ENCODE results near the gene TRIM65. TPM values are rescaled to one million over a fixed set of nuclear protein-coding genes. Genes with fewer than 3 reads are reported as not detected.
A peak's percentile ranks its signal among the peaks of the same experiment; 100 is the strongest.
"Not testable (repeated sequence)": the region's sequence is repeated elsewhere in the genome, so short reads cannot be mapped to it uniquely, and the experiment has no call there.

TRIM65 gene
- total RNA-seq, 1 donor from 2014 or later, result 9.8 TPM

DNA sequence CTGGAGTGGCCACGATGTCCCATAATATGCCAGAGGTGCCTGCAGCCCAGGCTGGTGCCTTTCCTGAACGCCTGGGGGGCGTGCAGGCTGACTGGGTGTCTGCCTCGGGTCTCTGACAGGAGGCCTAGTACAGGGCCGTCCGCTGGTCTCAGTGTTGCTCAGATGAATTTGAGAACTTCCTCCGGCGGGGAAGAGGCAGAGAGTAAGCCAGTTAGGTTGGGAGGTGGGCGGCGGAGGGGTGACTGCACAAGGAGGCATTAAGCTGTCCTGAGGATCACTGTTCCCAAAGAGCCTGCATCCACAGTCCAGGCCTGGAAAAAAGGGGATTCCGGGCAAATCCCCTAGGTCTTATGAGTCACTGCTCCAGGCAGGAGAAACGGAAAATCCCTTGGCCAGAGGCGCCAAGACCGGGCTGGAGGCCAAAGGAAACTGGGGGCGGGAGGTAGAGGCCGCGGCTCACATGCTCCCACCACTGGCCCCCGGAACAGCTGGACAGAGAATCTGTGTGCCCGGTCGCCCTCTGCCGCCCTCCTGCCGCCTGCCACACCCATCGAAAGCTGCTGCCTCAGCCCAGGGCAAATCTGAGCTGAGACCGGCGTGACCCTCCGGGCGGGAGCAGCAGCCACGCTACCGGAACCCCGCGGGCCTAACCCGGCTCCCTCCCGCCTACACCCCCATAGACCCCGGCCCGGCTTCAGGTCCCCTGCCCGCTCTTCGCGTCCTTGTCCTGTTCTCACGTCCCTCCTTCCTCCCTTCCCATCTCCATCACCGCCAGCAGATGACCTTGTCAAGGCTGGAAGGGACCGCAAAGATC lies 19.6 kb downstream of the TRIM65 start:
- DNase-seq (ENCODE audit: low spot score) (peak; percentile 87), ATAC-seq (peak; percentile 61)

DNA sequence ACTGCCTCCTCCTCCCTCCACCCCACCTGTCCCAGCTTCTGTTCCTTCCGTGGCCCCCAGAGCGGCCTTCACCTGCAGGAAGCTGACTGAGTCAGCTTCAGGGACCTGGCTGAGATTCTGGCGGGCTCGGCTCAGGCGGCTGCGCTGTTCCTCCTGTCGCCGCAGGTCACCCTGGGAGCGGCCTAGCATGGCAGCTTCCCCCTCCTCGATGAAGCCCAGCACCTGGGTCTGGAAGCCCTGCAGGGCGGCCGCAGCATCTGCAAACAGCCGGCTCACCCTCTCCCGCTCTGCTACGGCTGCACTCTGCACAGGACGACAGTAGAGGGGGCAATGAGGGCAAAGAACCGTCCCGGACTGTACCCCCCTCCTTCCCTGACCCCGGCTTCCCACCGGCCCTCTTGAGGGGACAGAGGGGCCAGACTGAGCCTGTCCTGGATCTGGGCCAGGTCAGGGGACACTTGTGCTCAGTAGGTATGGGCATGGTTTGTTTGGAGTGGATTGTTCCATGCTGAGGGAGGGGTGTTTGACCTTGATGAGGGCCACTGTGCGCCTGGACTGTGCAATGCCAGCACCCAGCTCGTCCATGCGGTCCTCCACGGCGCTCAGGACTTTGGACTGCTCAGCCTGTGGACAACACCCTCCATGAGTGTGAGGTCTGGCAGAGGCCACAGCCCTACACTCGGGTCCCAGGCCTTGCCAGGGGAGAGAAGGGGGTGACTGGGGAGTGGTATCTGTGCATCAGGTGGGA lies 20.4 kb downstream of the TRIM65 start:
- ATAC-seq, result peak; percentile 63
- DNase-seq (ENCODE audit: low spot score), result peak; percentile 88

DNA sequence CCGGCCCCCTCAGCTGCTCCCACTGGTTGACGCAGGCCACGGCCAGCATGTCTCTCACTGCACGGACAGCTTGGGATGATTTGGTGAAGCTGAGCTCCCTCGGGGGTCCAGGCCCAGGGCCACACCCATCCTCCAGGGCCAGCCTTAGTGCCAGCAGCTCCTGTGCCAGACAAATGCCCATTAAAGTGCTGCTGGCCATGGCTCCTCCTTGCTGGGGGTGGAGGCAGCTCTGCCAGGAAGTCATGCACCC lies 20.9 kb downstream of the TRIM65 start:
- no peak for DNase-seq (ENCODE audit: low spot score)
- peak; percentile 38 for ATAC-seq

DNA sequence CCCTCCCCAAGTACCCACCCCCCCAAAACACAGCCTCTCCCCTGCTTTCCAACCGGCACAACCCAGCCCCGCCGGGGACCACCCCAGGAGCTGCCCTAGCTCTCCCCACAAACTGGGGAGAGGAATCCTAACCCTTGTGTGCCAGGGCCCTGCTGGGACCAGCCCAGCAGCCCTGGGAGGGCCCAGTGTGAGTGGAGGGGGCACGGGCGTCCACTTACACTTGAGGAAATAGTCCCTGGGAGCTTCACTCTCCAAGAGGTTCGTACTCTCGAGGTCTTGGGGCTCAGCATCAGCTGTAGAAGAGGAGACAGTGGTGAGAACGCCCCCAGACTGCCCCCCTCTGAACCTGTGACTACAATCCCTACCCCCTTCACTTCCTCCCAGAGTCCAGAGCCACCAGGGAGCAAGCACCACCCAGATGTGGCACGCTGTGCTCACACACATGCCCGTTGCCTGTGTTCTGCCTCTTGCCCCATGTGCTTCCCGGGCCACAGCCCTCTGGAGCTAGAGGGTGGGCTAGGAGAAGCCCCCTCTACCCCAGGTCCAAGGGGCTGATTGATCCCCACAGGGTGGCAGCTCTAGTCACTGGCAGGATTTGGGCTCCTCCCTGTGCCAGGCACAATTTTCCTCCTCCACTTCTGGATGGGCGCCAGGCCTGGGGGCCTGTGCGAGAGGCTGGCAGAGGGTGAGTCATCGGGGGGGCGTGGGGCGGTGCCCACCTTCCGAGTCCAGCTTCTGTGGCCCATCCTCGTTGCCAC lies 21.4 kb downstream of the TRIM65 start:
- ATAC-seq (no peak), DNase-seq (ENCODE audit: low spot score) (no peak)

DNA sequence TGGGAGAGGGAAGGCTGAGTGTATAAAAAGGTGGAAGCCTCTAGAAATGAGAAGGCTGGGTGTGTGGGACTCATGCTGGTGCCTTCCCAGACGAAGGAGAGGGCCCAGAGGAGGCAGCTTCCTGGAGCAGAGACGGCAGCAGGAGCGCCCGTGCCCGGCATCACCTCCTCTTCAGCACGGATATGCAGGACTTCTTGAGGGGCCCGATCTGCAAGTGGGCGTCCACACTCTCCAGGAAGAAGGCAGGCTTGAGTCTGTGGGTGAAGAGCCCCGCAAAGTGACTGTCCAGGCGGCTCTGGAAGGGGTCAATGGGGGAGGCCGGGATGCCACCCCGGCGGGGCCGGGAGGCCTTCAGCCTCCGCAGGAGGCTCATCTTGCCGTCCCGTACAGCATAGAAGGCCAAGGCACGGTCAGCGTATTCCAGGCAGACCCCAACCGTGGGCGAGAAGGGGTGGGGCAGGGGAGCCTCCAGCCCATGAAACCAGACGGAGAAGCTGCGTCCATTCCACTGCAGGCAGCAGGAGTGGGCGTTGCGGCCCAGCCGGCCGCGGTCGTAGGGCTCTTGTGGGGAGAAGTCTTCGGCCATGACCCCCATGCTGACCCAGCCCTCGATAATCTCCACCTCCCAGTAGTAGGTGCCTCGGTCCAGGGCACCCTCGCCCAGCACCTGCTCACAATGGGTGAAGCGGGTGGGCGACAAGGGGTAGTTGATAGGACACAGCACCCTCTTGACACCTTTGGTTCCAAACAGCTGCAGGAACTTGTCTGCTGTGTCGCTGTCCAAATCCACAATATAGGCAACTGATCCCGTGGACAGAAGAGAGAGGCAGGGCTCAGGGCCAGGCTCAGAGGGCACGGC lies 22.2 kb downstream of the TRIM65 start:
- DNase-seq (ENCODE audit: low spot score) (no peak), ATAC-seq (no peak)

DNA sequence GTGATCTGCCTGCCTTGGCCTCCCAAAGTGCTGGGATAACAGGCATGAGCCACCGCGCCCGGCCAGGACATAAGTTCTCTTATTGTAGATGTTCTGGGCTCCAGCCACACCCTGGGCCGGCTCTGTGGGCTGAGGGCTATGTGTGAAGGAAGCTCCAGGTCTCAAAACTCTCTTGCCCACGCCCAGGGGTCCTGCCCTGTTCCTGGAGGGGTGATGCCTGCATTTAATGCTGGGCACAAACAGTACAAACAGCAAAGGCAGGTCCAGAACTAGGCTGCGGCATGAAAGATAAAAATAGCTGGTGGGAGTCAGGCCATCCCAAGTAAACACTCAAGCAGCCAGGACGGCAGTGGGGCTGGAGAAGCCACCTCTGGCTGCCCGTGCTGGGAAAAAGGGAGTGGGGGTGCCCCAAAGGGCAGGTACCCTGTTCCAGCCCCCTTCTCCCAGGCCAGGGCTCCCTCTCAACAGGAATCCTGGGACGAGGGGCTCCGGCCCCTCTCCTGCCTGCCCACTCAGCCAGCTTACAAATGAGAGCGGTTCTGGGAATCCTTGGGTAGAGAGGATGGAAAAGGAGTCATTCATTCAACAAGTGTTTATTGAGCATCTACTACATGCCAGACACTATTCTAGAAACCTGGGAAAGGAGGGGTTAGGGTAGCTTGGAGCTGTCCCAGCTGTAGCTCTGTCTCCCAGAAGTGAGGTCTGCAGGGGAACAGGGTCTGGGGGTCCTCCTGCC lies 23.0 kb downstream of the TRIM65 start:
- DNase-seq (ENCODE audit: low spot score), result no peak
- no peak for ATAC-seq

DNA sequence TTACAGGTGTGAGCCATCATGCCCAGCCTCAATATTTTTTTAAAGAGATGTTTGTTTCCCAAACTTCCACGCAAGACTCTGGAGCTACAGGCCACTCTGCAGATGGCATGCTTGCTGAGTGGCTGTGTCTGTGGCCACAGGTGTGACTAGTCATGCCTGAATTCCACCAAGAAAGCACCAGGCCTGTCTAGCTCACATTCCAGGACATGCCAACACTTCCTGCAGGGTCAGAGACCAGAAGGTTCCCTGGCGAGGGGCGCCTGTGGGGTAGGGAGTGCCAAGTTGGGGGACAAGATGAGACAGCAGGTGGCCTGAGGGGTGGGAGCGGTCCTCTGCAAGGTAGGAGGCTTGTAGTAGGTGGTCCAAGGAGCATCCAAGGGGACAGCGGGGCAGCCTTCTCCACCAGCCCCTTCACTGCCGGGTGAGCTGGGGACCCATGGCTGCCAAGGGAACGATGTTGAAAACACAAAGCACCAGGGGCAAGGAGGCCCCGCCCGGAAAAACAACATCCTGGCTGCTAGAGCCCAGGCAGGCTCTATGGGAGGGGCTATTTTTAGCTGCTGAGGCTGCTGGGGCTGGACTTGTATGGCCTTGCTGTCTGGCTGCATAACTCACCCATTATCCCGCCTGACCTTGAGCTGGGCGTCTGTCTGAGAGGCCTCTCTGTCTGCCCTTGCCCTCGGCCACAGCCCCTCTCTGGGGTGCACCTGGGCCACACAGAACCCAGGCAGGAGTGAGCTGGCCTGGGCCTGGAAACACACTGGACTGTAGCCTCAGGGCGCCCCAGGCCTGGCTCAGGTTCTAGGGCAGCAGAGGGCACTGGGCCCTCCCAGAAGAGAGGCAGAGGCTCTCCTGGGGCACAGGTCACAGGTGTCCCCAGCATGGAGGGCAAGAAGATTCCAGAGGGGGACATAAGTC lies 24.1 kb downstream of the TRIM65 start:
- no peak for DNase-seq (ENCODE audit: low spot score)

DNA sequence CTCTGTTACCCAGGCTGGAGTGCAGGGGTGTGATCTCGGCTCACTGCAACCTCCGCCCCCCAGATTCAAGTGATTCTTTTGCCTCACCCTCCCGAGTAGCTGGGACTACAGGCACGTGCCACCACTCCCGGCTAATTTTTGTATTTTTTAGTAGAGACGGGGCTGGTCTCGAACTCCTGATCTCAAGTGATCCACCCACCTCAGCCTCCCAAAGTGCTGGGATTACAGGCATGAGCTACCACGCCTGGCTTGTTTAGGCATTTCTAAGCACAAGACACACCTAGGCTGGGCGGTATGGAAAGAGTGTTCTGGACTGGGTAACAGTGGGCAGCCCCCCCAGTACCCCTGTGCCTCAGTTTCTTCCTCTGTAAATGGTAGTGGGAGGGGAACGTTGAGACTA lies 26.5 kb downstream of the TRIM65 start:
- DNase-seq (ENCODE audit: low spot score); ATAC-seq: not testable (repeated sequence)

More for the DNA sequence above, 24.1 kb downstream of the TRIM65 start:
- no peak for ATAC-seq

DNA sequence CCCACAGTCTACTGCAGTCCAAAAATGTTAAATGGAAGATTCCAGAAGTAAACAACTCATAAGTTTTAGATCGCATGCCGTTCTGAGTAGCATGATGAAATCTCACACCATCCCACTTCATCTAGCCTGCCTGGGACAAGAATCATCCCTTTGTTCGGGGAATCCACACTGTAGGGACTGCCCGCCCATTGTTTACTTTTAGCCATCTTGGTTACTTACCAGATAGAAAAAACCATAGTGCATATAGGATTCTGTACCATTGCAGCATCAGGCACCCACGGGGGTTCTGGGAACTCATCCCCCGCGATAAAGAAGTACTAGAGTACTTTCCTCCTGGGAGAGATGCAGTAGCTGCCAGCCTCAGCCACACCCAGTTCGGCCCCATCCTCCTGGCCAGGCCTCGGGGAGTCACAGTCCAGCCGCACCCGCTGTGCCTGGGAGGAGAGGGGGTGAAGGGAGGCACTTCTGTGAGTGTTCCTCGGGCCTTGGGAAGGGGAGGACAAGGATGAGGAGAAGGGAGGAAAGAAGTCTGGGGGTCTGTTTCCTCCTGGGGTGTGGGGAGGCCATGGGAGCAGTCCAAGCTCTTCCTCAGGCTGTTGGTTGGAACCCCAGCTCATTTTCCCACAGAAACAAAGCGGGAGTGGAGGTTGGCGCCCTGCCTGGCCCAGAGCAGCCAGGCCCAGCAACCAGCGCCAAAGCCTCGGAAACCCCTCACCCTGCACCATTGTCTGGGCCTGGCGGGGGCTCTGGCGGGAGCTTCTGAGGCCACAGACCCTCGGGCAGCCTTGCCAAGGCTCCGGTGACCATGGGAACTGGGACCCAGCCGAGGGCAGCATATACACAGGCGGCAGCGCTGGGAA lies 27.2 kb downstream of the TRIM65 start:
- ATAC-seq, result no peak
- no peak for DNase-seq (ENCODE audit: low spot score)

DNA sequence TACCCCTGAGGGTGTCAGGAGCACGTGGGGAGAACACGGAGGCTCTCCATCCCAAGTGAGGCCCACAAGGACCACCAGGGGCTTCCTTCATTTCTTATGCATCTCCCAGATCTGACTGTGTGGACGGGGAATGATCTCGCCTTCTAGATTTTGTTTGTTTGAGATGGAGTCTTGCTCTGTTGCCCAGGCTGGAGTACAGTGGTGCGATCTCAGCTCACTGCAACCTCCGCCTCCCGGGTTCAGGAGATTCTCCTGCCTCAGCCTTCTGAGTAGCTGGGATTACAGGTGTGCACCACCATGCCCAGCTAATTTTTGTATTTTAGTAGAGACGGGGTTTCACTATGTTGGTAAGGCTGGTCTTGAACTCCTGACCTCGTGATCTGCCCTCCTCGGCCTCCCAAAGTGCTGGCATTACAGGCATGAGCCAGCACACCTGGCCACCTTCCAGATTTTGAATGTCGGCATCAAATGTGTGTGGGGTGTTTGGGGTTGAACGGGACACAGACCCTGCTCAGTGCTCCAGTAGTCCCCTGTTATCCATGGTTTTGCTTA lies 27.9 kb downstream of the TRIM65 start:
- ATAC-seq, result not testable (repeated sequence)

DNA sequence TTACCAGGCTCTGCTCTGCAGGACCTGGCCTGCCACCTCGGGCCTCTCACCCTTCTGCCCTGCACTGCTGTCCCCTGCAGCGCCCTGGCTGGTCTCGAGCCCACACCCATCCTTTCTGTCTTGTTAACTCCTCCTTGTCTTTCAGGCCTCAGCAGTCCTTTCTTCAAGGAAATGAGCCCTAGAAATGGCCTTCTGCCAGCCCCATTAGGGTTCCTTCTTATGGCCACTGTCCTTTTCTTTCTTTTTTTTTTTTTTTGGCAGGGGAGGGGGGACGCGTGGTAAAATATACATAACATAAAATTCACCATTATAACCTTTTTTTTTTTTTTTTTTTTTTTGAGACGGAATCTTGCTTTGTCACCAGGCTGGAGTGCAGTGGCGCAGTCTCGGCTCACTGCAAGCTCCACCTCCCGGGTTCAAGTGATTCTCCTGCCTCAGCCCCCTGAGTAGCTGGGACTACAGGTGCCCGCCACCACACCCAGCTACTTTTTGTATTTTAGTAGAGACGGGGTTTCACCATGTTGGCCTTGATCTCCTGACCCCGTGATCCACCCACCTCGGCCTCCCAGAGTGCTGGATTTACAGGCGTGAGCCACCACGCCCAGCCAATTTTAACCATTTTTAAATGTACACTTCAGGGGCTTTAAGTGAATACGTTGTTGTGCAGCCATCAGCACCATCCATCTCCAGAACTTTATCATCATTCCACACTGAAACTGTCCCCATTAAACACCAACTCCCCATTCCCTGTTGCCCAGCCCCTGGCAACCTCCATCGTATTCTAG lies 31.2 kb downstream of the TRIM65 start:
- not testable (repeated sequence) for ATAC-seq; DNase-seq (ENCODE audit: low spot score)

More for the DNA sequence above, 27.9 kb downstream of the TRIM65 start:
- not testable (repeated sequence) for DNase-seq (ENCODE audit: low spot score)

DNA sequence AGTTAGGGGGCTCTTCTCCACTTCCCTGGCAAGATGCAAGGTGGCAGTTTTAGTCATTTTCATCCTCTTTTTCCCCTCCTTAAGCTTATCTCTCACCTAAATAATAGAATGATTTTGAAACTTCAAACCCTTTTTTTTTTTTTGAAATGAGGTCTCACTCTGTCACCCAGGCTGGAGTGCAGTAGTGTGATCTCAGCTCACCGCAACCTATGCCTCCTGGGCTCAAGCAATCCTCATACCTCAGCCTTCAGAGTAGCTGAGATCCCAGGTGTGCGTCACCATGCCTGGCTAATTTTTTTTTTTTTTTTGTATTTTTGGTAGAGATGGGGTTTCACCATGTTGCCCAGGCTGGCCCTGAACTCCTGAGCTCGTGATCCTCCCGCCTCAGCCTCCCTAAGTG lies 31.9 kb downstream of the TRIM65 start:
- DNase-seq (ENCODE audit: low spot score); ATAC-seq: not testable (repeated sequence)

DNA sequence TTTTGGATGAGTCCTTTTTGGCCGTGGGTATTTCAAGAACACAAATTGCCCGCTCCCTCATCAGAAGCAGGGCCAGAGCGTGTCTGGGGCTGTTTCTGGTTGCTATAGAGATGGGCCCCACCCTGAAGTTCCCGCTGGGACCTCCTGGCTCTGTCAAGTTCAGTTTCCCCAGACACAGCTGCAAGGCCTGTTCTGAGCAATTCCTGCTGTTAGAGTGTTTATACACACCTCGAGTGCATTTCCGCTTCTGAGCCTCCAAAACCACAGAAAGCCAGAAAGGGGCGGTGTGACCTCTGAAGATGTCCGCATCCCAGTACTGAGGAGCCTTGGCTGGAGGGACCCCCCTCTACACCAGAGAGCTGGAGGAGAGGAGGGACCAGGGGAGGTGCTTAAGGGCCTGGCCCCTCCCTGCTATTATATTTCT lies 32.3 kb downstream of the TRIM65 start:
- ATAC-seq (peak; percentile 34), DNase-seq (ENCODE audit: low spot score) (no peak)

DNA sequence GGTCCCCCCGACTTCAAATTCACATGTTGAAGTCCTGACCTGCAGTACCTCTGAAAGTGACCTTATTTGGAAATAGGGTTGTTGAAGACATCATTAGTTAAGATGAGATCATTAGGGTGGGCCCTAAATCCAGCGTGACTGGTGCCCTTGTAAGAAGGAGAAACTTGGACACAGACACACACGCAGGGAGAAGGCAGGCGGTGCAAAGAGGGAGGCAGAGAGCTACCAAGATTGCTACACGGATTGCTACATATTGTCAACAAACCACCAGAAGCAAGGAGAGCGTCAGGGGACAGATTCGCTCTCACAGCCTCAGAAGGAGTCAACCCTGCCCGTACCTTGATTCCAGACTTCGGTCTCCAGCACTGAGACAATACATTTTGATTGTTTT lies 34.8 kb downstream of the TRIM65 start:
- ATAC-seq, result no peak

DNA sequence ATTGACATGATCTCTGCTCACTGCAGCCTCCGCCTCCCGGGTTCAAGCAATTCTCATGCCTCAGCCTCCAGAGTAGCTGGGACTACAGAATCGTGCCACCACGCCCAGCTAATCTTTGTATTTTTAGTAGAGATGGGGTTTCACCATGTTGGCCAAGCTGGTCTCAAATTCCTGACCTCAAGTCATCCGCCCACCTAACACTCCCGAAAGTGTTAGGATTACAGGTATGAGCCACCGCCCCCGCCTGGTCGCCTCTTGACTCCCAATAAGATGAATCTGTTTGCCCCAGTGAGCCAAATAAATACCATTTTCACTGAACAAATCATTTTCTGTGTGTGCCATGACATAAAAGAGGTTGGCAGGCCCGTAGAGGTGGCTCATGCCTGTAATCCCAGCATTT lies 37.4 kb downstream of the TRIM65 start:
- DNase-seq (ENCODE audit: low spot score); ATAC-seq: not testable (repeated sequence)

More for the DNA sequence above, 34.8 kb downstream of the TRIM65 start:
- no peak for DNase-seq (ENCODE audit: low spot score)

DNA sequence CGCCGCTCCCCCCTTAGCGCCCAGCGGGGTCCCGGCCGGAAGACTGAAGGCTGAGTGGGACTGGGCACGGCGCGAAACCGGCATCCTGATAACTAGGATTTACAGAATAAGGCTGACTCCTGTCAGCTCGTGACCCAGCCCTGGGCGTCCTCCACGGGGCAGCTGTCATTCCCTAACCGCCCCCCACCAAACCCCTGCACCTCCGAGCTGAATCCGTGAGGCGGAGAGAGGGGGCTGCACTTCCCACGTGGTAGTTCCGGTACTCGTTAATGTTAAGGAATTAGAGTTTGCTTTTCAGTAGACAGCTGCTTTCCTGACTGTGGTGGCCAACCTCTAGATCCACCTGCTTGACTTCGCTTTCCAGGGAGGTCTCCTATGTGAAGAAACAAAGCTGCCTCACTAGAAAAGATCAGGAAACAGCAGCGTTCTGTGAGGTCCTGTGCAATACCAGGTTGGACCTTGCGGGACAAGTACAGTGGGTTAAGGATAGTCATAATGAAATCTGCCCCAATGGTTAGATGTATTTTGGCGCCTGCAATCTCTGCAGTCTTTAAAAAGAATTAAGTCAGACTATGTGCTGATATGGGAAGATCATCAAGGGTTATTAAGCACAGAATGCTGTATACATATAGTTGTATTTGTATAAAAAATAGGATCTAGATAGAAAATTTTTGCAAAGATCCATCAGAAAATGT lies 40.5 kb downstream of the TRIM65 start:
- ATAC-seq (peak; percentile 11), DNase-seq (ENCODE audit: low spot score) (no peak)
